HG03175 (cell line): ENCODE data around the gene HSPA12A.

Source experiments
- ATAC-seq: cut with Tn5 transposase; IDR thresholded peaks from one replicate; pipeline ENCODE4 v1.9.1; 2021; ENCODE audit warnings: mild to moderate bottlenecking, moderate library complexity; ENCODE audit not compliant: unreplicated experiment

Gene HSPA12A

DNA sequence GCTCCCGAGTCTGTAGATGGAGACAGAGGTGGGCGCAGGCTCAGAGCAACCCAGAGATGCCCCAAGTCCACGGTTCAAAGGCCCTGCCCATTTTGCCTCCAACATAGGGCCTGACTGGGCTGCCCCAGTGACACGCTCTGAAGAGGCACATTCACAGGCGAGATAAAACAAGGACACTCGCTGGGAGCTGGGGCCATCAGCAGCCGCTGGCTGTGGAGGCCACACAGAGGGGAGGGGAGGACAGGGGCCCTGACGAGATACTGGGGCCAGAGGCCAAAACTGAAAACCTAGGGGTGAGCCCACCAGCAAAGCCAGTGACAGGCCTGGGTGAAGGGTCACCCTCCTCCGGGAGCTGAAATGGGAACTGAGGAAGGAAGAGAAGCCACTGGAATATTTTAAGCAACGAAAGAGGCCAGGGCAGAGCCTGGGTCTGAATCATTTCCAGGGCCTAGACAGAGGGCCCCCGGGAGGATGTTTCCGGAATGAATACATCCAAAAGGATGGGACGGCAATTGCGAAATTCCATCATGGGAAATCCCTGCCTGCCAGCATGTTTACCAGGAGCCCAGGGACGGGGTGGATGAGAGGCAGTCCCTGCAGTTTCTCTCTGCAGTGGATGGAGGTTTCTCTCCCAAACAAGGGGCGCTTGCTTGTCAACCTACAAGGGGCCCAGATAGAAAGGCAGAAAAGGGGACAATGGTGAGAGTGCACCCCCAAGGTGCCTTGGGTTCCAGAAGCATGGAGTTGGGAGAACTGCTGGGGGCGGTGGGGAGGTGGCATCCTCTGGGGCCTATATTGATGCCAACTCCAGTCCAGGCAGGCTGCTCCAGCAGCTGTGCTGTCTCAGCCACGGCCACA is 29.0 kb upstream of the HSPA12A start:
- ATAC-seq = no peak

DNA sequence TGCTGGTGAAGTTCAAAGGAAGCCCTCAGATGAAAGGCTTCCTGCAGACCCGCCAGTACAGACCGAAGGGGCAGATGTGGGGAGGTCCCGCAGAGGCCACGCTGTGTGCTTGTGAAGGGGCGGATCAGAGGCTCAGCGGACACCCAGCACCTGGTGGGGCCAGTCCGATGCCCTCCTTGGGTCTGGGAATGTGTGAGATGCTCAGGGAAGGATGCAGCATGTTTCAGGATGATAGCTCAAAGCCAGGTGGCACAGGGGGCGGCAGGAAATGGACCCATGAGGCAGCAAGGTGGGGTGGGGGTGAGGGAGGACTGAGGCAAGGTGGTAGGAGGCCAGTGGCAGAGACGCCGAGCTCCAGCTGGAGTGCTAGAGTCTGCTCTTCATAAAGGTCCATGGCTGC is 27.9 kb upstream of the HSPA12A start:
- ATAC-seq = no peak

DNA sequence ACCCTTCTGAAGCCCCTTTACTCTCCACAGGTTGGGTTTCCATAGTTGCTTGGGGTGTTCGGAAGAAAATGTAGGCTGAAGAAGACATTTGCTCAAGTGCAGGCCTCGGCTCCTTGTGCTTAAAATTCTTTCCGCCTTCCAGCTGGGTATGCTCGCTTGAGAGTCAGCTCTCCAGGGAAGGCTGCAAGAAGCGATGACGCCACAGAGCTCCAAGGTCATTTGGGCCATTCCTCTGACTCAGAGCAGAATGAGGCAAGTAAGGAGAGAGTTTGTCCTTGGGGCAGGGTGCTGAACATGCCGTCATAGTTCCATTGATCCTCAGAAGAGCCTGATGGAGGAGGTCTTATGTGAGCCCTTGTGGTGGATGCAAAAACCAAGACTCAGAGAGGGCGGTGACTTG is 27.4 kb upstream of the HSPA12A start:
- no peak for ATAC-seq

DNA sequence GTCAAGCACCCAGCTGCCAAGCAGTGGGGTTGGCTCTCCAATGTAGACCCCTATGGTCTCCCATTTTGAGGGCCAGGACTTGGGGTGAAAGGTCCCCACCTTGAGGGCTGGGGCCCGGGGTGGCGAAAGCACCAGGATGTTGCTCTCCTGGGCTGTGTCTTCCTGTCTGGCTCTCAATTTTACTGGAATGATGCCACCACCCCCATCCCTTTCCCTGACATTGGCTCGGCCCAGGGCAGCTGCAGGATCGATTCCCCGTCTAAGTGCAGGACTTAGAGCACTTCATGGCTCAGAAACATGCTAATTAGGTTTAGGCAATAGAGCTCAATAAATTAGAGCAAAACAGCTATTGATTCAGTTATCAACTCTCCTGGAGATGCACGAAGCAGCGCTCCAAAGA is 27.0 kb upstream of the HSPA12A start:
- ATAC-seq = no peak

DNA sequence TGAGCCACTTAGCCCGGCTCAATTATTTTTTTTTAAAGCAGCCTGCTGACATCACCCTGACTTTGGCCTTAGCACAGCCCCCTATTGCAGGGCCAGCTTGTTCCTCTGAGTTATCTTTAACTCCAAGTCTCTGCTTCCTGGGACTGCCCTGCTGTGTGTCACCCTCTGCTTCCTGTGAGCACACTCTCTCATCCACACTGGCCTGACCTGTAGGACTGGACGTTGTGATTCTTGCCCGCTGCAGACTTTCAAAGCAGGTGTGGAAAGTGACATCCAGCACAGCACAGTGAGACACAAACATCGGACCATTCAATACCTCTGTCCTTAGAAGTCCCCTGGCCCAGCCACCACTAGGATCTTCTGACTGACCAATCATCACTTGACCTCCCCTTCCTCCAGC is 26.4 kb upstream of the HSPA12A start:
- no peak for ATAC-seq

DNA sequence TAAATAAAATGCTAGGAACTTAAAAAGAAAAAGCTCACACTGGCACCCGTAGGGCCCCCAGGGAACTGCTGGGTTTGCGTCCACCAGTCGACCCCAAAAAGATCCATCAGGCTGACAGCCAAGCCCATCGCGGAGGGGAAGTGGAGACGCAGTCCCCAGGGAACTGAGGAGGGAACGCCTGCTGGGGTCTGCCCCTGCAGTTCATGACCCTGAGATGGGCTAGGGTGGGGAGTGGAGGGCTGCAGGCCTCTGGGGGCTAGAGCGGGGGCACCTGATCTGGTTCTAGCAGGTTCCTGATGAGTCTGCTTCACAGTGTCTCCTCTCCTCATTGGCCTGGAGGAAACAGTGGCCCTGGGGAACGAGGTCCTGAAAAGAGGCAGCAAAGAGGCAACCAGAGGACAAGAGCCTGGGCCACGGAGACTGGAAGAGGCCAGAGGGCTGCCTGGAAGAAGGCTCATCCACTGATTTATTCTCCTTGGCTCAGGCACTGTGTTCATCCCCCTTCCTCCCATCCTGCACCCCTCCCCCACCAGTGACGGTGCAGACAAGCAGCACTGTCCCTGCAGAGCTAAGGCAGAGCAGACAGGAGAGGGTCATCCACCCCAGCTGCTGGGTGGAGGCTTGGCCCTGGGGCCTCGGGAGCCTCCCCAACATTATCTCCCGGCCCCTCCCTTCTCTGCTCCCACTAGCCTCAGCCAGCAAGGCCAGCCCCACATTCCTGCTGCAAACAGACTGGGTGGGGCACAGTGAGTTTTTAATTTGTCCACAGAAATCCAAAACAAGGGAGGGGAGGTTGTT is 24.7 kb upstream of the HSPA12A start:
- ATAC-seq = no peak

DNA sequence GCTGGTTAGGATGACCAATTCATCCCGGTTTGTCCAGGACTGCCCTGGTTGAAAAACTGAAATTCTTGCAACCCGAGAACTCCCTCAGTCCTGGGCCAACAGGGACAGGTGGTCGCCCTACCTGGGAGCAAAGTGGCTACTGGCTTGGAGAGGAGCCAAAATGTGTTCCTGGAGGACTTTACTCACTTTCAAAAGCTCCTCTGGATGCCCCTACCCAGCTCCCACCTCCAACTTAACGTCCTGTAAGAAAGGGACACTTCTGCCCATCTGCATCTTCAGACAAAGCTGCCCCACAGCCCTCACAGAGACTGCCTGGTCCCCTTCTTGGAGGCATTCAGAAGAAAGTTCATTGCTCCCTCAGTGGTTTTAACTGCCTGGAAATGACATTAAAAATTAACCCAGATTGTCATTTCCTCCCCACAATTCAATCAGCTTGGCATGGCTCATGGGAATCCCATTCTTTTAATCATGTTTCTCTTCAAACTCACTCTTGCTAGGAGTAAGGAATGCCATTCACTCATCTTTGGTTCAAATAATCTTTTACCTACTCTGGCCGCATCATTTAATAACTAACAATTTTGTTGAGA is 24.0 kb upstream of the HSPA12A start:
- ATAC-seq = no peak

DNA sequence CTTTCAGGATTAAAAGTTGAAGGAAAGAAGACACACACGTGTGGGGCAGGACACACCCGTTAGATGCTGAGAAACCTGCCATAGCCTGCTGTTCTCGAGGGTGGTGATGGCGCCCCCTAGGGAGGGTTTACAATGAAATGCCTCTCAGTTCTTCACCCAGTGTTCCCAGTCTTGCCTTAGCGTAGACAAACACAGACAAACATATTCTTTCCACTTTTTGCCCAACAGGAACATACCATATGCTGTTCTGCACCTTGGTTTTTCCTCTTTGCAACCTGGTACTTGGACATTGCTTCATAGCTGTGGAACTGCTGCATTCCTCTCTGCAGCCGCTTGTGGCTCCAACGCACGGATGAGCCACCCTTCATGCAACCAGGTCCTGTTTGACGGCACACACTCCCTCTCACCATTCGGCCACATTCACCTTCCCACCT is 23.3 kb upstream of the HSPA12A start:
- no peak for ATAC-seq

DNA sequence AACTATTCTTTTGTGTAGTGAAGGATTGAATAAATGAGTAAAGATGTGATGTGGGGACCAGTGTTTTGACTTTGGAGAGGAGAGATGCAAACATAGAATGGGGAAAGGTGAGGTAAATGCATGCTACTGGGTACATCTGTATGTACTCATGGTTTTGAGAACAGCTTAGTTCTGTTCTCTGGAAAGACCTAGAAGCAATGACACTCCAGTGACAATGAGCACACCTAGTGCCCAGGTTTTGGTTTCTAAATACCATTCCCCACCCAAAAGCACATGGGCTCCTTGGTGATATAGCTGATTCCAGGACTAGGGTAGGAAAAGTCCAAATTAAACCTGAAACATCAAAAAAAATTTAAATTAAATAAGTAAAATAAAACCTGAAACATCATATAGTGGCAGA is 22.6 kb upstream of the HSPA12A start:
- ATAC-seq = no peak

DNA sequence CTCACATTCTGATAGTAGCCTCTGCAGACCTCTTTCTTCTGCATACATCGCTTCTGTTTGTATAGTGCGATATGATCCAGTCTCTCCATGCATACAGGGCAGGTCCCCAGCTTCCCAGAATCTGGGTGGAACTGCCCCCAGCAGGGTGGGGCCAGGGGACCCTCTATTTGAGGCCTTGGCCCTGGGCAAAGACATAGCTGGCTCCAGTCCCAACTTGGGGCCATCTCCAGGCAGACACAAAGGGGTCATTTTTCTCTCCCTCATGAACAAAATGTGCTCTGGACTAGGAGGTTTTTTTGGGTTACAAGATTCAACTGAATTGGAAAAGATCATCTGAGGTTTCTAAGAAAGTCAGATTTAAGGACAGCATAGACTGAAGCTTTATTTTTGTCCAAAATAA is 21.1 kb upstream of the HSPA12A start:
- no peak for ATAC-seq

DNA sequence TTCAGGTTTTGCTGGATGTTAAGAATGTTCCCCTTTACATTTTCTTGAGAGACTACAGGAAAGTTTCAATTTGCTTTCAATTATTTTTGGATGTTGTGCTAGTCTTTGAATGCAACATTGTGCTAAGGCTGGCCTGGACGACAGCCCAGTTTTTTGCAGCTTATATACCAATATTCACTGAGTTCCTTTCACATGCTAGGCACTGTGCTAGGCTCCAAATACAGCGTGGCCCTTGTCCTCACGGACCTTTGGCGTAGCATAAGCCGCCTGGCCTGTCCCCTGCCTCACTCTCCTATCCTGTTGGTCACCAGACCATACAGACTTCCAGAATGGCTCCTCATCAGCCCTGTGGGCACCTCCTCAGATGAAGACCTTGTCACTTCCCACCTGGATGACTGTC is 19.5 kb upstream of the HSPA12A start:
- no peak for ATAC-seq

DNA sequence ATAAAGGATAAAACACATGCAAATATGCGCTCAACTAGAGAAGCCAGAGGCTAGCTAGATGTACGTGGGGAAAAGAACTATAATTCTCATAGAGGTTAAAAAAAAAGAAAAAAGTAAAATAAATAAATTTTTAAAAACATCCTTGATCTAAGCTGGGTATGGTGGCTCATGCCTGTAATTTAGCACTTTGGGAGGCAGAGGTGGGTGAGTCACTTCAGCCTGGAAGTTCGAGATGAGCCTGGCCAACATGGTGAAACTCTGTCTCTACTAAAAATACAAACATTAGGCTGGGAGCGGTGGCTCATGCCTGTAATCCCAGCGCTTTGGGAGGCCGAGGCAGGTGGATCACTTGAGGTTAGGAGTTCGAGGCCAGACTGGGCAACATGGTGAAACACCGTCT is 18.6 kb upstream of the HSPA12A start:
- ATAC-seq = no peak

DNA sequence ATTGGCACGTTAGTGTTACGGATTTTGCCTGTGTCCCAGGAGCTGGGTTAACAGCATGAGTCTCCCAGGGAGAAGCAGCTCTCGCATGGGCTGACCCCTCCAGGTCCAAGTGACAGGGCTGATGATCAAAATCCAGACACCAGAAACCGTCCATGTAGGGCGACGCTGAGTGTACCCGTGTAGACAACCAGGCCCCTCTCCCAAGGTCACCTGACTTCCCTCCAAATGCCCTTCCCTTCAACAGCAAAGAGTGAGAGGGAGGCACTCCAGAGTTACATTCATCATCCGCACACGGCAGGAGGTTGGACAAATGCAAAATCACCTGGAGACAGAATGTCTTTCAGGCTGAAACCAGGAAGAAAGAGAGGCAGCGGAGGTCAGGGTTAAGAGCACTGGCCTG is 14.9 kb upstream of the HSPA12A start:
- no peak for ATAC-seq

DNA sequence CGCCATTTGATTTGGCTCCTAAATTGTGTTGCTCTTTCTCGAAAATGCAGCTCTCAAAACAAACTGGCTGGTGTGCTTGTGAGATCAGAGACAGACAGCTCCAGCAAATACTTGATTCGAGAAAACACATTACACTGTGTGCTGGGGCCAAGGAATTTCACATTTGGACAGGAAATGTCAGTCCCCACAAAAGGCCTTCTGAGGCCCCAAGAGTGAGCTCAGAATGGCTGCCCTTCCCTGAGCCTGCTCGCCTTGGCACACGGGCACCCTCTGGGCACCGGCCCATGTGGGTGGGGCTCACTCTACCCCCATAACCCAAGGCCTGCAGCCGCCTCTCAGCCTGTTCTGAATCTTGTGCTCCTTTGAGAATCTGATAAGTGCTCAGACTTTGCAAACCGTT is 13.9 kb upstream of the HSPA12A start:
- no peak for ATAC-seq

DNA sequence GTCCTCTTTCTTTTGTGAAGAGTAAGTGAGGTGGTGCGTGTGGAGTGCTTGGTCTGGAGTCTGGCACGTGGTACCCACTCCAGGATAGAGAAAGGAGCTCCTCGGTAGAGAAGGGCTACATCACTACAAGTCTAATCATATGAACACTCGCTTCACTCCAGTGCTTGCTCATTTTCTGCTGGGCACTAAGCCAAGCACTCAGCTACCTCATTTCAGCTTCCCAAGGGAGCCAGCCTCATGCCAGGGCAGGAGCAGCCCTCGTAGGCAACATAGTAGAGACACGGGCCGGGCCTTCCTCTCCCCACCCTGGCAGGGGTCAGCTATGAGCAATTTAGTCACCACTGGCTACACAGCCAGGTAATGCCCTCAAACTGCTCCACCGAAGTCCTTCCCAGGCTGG is 11.4 kb upstream of the HSPA12A start:
- ATAC-seq = no peak

DNA sequence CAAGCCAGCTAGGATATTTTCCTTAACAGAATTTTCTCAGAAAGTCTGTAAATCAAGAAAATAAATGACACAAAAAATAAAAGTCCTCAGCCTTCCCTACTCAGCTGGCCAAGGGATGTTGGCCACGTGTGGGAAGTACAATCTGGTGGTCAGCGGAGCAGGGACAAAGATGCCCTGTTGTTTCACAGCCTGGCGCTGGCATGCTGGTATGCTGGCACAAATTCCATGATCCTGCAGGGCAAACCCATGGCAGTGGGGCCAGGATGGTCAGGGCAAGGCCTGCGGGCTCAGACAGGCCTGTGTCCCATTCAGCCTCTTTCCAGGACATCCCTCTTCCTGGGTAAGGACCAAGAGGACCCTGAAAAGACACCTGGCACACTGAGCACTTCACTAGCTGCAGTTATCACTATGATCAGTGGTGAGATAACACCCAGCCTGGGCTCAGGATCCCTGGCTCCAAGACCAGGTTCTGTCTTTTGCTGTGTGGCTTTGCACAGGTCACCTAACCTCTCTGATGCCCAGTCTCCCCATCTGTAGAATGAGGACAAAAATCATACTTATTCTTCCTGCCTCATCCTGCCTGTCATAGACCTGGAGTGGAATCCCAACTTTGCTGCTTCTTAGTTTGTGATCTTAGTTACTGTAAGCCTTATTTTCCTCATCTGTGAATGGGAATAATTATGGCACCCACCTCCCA is 10.8 kb upstream of the HSPA12A start:
- no peak for ATAC-seq

DNA sequence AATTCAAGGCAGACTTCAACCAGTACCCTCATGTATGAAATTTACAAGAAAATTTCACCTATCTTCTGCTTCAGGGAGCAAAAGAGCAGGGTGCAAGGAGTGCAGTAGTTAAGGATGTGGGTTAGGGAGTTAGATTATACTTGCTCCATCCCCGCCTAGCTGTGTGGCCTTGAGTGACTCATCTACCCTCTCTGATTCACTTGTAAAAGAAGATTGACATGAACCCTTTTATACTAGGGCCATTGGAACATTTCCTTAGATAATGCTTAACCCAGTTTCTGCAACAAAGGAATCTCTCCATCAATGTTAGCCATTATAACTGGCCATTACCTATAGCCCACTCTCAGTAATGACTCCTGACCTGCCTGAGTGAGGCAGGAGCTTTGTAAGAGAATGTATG is 10.2 kb upstream of the HSPA12A start:
- no peak for ATAC-seq

DNA sequence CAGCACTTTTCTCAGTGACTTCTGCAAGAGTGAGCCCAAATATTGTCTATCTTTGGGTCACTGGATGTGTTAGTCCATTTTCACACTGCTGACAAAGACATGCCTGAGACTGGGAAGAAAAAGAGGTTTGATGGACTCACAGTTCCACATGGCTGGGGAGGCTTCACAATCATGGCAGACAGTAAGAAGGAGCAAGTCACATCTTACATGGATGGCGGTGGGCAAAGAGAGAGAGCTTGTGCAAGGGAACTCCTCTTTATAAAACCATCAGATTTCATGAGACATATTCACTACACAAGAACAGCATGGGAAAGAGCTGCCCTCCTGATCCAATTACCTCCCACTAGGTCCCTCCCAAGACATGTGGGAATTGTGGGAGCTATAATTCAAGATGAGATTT is 6.1 kb upstream of the HSPA12A start:
- no peak for ATAC-seq

DNA sequence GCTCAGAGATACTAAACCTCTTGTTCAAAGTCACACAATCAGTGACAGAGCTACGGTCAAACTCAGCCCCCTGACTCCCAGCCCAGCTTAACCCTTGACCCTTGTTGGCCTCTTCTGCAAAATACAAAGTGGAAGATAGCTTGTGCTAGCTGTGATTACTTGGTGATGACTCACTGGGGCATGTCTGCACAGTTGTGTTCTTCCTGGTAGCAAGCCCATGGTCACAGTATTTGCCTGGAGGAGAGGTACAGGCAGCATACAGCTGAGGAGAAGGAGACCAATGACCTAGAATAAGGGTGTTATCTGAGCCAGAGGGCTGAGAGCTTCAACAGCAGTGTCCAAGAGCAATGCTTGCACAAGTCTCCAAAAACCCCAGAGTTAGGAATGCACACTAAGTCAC is 5.7 kb upstream of the HSPA12A start:
- ATAC-seq = no peak

DNA sequence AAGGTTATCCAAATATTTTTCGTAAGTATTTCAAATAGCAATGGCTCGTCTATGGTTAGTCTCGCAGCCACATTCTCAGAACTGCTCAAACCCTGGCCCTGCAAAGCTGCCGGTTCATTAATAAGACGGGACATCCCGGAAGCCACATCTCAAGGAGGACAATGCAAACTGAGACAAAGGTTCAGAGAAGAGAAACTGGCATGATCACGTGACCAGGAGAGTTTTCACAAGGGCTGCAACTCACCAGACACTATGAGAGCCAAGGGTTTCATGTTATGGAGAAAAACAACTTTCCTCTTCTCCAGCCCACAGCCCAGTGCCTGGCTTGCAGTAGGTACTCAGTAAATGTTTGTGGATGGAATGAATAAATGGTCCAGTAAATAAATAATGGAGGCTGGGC is 5.0 kb upstream of the HSPA12A start:
- no peak for ATAC-seq

DNA sequence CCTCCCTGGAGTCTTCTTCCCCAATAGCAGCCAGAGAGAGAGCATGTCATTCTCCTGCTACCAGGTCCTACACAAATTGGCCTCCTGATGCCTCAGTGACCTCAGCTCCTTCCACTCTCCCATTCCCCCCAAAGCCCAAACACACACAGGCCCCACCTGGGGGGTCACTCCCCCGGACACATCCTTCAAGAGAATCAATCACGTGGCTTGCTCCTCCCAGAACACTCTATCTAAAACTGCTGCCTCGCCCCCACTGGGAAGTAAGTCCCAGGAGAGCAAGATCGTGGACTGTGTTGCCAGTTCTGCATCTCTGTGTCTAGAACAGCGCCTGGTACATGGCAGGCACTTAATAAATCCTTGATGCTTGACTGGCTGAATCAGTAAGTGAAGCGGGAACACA is 2.5 kb upstream of the HSPA12A start:
- ATAC-seq = no peak
